ENCODE results near the gene FANCD2OS.

DNA sequence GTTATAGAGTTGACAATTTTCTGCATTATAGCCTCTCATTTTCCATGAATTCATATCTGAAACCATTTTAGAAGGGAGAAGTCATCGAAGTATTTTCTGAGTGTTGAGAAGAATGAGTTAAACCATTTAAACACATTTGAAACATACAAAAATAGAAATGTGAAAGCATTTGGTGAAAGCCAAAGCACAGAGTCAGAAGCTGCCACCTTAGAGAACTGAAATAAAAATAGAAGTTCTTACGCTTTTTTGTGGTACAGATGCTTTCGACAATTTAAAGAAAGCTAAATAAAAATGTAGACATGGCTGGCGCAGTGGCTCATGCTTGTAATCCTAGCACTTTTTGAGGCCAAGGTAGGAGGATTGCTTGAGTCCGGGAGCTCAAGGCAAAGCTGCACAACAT, 9.0 kb downstream of the FANCD2OS start:
- TF ChIP-seq, protein P1, sequence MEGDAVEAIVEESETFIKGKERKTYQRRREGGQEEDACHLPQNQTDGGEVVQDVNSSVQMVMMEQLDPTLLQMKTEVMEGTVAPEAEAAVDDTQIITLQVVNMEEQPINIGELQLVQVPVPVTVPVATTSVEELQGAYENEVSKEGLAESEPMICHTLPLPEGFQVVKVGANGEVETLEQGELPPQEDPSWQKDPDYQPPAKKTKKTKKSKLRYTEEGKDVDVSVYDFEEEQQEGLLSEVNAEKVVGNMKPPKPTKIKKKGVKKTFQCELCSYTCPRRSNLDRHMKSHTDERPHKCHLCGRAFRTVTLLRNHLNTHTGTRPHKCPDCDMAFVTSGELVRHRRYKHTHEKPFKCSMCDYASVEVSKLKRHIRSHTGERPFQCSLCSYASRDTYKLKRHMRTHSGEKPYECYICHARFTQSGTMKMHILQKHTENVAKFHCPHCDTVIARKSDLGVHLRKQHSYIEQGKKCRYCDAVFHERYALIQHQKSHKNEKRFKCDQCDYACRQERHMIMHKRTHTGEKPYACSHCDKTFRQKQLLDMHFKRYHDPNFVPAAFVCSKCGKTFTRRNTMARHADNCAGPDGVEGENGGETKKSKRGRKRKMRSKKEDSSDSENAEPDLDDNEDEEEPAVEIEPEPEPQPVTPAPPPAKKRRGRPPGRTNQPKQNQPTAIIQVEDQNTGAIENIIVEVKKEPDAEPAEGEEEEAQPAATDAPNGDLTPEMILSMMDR (IDR thresholded peaks at IDR 0.05; ENCODE audit: extremely low read depth in 1 of 2, insufficient read depth in 1 of 2, low read depth in 1 of 2, low read length in 2 of 2), result no peak
- TF ChIP-seq POLR2A (IDR thresholded peaks at IDR 0.05; ENCODE audit: low read depth, low read length) (no peak), MYC (IDR thresholded peaks at IDR 0.05; ENCODE audit: low read depth, low read length) (no peak), EZH2 (IDR thresholded peaks at IDR 0.05; ENCODE audit: borderline replicate concordance, low read depth, low read length, severe bottlenecking) (no peak)
